NCI-H2227 treated with DMSO at 0.1 percent for 48 hours (cell line): Measurements from ENCODE around the gene FGB.

Source experiments
- DNase-seq: peaks from one replicate; lab custom pipeline; 2025; lab: John Stamatoyannopoulos, UW

FGB gene

DNA sequence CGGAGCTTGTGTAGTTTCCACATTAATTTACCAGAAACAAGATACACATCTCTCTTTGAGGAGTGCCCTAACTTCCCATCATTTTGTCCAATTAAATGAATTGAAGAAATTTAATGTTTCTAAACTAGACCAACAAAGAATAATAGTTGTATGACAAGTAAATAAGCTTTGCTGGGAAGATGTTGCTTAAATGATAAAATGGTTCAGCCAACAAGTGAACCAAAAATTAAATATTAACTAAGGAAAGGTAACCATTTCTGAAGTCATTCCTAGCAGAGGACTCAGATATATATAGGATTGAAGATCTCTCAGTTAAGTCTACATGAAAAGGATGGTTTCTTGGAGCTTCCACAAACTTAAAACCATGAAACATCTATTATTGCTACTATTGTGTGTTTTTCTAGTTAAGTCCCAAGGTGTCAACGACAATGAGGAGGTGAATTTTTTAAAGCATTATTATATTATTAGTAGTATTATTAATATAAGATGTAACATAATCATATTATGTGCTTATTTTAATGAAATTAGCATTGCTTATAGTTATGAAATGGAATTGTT lies at the start of gene FGB:
Gene FGB, plus strand, starts transcription at position 315 of the 558 bp plus-strand sequence. Its CDS starts 8 bp downstream, at position 323.
- no peak for DNase-seq

GRCh38 chr4:154516318-154517029 lies 46.3 kb upstream of the FGB start:
- peak; percentile 16 for DNase-seq

- no peak for DNase-seq
These were observed 45.2 kb upstream of the FGB start for GRCh38 chr4:154517591-154517990.

GRCh38 chr4:154519214-154519613 lies 43.6 kb upstream of the FGB start:
- no peak for DNase-seq

- no peak for DNase-seq
These were observed 41.2 kb upstream of the FGB start for GRCh38 chr4:154521607-154522006.

DNA sequence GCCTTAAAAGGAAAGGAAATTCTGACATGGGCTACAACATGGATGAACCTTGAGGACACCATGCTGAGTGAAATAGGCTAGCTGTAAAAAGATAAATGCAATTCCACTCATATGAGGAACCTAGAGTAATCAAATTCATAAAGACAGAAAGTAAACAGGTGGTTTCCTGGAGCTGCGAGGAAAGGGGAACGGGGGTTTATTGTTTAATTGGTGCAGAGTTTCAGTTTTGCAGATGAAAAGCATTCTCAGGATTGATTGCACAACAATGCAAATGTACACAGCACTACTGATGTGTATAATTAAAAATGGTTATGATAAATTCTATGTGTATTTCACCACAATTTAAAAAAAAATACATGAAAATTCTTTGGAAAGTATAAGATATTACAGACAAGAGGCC lies 36.7 kb upstream of the FGB start:
- no peak for DNase-seq

- DNase-seq, result no peak
These were observed 35.5 kb upstream of the FGB start for GRCh38 chr4:154527308-154527707.

DNA sequence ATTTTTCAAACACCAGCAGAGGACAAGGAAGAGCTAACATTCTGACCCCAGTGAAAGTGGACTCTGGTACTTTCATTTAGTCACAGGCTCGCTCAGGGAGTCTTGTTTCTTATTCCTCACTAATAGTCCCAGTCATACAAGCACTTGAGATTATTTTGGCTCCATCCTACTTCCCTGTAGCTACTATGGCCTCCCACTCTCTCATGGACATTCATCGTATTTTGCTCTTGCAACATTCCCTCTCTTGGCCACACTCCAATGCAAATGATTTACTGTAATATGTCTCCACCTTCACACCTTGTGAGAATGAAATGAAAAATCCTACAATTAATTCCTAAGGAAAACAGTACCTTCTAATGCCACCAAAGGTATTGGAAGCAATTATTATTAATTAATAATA lies 33.9 kb upstream of the FGB start:
- no peak for DNase-seq

DNA sequence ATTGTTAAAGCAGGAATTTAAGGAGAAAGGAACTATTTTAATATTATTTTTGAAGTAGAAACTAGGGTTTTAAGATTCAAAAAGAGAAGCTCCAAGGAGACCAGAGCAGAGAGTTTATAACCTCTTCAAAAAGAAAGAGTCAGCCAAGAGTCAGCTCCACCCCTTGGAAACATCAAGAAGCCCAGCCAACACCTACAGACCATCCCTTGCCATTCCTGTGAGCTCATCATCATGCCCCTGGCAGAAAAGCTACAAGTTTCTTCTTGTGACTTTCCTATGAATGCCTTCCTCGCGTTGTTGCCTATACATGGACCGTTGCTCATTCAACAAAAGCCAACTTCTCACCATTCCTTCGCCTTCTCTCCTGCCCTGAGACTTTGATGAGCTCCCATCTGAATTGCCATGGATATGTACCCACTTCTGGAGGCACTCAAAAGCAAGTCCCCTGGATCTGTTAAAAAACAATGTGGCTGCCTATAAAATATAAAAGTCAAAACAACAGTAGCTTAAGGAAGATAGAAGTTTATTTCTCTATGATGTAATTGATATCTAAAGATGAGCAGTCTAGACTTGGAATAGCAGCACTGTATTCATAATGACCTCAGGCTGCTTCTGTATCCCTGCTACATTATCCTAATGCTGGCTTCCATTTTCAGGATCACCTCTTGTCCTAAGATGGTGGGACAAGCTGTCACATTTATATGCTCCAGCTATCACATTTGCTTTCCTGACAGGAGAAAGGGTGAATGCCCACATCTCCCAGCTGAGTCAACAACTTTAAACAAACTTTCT lies 32.9 kb upstream of the FGB start:
- no peak for DNase-seq

- no peak for DNase-seq
These were observed 28.5 kb upstream of the FGB start for GRCh38 chr4:154534296-154534695.

DNA sequence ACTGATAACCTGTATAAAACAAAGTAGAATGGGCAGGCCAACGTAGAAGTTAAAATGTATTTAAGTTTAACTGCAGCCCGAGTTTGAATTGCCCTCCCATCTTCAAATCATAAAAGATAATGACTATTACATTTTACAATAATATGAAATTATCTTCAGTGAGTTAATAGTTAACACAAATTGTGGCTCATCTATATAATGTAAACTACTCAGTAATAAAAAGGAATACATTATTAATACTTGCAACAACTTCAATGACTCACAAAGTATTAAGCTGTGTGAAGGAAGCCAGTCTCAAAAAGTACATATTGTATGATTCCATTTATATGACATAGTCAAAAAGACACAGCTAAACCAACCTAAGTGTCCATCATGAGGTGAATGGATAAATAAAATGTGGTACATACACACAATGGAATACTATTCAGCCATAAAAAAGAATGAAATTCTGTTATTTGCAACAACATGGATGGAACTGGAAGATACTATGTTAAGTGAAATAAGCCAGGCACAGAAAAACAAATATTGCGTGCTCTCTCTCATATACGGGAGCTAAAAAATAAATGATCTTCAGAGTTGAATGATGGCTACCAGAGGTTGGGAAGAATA lies 20.4 kb upstream of the FGB start:
- DNase-seq, result no peak

DNA sequence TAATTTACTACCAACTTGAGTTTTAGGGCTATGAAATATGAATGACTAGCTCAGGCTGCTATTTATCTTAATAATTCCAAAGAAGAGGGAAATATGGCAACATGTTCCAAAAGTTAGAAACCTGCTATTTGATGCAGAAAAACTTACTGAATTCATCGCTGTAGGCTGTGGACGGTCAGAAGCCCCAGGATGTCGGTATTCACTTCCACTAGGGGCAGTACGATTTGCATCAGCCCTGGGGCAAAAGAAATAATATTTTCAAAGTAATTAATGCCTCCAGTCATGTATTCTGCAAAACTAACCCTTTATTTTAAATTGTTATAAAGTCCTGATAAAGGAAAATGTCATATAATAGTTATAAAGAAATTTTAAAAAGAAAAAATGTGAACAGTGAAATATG lies 17.1 kb upstream of the FGB start:
- no peak for DNase-seq

GRCh38 chr4:154549894-154550790 lies 12.7 kb upstream of the FGB start, which contains the start of gene PLRG1:
PLRG1 (minus strand) TSS chr4:154550400; CDS start chr4:154550308, 92 bp downstream.
- peak; percentile 91 for DNase-seq

- peak; percentile 22 for DNase-seq
These were observed 10.7 kb upstream of the FGB start for GRCh38 chr4:154551872-154552686.

DNA sequence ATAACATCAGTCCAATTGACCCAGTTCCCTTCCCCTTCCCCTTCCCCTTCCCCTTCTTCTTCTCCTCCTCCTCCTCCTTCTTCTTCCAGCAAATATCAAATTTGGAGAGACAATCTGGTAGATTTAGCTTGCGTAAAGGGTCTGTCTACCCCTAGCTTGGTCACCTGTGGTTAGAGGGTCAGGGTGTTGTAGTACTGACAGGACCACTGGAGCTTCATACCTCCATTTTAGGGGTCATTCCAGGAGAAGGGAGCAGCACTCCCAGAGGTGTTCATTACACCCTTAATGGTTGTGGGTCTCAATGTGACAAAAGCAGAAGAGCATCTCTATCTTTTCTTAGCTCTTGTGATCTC lies 3.7 kb upstream of the FGB start:
- DNase-seq, result no peak

DNA sequence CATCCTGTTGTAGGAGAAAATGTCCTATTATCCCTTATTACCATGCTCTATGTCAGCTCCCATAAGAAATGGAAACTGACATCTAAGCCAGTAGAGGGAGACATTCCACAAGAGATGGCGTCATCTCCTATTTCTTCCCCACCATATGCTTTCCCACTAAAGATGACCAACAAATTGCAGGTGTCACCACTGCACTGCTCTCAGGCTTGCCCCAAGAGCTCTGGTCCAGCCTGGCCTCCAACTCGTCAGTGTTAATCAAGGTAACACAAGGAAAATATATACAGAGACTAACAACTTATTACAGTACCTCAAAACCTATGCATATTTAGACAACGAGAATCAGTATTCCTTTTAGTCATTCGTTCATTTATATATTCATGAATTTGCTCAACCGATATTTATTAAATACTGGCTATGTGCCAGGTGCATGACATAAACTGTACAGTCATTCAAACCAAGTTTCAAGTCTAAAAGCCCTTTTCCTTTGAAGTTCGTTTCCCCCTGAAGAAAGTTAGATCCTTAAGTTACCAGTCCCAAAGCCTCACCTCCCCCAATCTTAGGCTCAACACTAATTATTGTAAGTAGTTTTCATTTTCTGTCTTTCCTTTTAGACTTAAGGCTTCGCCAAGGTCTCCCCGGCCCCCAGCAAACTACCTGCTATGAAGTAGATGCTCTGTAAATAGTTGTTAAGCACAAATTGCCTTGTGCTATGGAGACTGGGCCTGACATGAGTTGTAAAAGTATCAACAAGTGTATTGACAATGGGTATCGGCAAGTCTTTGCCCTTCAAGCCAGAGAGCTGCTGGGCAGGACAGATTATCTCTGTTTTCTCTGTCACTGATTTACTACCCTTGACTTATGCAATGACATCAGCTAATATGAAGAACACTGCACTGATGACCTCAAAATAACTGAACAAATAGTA lies 3.1 kb upstream of the FGB start:
- peak; percentile 24 for DNase-seq

DNA sequence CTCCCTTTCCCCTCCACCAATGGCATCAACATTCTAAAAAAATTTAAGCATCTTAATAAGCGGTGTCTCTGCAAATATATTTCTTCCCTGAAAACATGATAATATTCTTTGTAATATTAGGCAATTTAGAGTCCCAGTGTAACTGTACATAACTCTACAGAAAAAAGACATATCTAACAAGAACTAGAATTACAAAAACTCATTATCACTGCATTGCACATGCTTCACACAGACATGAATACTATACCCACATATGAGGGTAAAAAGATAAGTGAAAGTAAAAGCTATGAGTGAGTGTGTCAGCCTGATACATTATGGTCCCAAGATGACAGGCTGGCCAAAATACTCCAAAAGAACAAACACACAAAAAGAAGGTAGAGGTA lies 2.4 kb upstream of the FGB start:
- no peak for DNase-seq

DNA sequence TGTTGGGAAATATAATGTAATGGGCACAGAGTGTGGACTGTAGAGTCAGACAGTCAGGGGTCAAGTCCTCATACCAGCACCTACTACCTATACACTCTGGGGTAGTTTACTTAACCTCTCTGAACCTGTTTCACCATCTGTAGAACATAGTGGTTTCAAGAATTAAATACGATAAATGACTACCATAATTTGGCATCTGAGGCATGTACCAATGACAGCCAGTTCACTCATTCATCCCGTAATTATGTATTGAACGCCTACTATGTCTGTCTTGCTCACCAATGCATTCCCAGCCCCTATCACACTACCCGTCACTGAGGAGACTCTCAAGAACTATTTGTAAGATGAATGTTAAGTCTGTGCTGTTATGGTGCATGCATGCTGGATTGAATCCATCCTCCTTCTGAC lies 2.0 kb upstream of the FGB start:
- DNase-seq, result no peak

- no peak for DNase-seq
These were observed 1.5 kb downstream of the FGB start for GRCh38 chr4:154564311-154564710.

DNA sequence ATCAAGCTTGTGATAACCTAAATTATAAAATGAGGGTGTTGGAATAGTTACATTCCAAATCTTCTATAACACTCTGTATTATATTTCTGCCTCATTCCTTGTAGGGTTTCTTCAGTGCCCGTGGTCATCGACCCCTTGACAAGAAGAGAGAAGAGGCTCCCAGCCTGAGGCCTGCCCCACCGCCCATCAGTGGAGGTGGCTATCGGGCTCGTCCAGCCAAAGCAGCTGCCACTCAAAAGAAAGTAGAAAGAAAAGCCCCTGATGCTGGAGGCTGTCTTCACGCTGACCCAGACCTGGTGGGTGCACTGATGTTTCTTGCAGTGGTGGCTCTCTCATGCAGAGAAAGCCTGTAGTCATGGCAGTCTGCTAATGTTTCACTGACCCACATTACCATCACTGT lies 2.9 kb downstream of the FGB start:
- DNase-seq, result no peak
